BE2C (cell line): ENCODE results near the gene FRMPD4.

Source experiments
- DNase-seq: peaks from one replicate; pipeline ENCODE4 v3.0.0-alpha.2; 2020
- H3K27me3 ChIP-seq: fragments of 250-450 bp; sonication (Bioruptor Pico); 2 replicates; pipeline ENCODE4 v1.5.1; 2020; ENCODE audit warnings: mild to moderate bottlenecking
- H3K36me3 ChIP-seq: fragments of 250-450 bp; sonication (Bioruptor Pico); 2 replicates; pipeline ENCODE4 v1.5.1; 2020; ENCODE audit warnings: mild to moderate bottlenecking
- H3K4me1 ChIP-seq: fragments of 250-450 bp; sonication (Bioruptor Pico); 2 replicates; pipeline ENCODE4 v1.5.1; 2020
- H3K4me3 ChIP-seq: 2 replicates; pipeline ENCODE4 v1.5.1; 2011; ENCODE audit warnings: low read depth, low read length
- H3K9me3 ChIP-seq: fragments of 250-450 bp; sonication (Bioruptor Pico); 2 replicates; pipeline ENCODE4 v1.5.1; 2020
- TF ChIP-seq, protein P1 (sequence below): IDR thresholded peaks from 2 replicates; pipeline ENCODE4 v1.5.1; 2012; ENCODE audit warnings: mild to moderate bottlenecking, low read depth, low read length

The FRMPD4 gene

GRCh38 chrX:12401252-12401651, 263.0 kb downstream of the FRMPD4 start:
- Histone ChIP-seq H3K4me1 (no peaks in the 10 kb centered on the region), H3K4me3 (no peak overlapping the region), H3K27me3 (no peaks in the 10 kb centered on the region), H3K9me3 (no peaks in the 10 kb centered on the region), H3K36me3 (no peaks in the 10 kb centered on the region)
- TF ChIP-seq, protein P1, sequence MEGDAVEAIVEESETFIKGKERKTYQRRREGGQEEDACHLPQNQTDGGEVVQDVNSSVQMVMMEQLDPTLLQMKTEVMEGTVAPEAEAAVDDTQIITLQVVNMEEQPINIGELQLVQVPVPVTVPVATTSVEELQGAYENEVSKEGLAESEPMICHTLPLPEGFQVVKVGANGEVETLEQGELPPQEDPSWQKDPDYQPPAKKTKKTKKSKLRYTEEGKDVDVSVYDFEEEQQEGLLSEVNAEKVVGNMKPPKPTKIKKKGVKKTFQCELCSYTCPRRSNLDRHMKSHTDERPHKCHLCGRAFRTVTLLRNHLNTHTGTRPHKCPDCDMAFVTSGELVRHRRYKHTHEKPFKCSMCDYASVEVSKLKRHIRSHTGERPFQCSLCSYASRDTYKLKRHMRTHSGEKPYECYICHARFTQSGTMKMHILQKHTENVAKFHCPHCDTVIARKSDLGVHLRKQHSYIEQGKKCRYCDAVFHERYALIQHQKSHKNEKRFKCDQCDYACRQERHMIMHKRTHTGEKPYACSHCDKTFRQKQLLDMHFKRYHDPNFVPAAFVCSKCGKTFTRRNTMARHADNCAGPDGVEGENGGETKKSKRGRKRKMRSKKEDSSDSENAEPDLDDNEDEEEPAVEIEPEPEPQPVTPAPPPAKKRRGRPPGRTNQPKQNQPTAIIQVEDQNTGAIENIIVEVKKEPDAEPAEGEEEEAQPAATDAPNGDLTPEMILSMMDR: no peak
- no peak for DNase-seq

DNA sequence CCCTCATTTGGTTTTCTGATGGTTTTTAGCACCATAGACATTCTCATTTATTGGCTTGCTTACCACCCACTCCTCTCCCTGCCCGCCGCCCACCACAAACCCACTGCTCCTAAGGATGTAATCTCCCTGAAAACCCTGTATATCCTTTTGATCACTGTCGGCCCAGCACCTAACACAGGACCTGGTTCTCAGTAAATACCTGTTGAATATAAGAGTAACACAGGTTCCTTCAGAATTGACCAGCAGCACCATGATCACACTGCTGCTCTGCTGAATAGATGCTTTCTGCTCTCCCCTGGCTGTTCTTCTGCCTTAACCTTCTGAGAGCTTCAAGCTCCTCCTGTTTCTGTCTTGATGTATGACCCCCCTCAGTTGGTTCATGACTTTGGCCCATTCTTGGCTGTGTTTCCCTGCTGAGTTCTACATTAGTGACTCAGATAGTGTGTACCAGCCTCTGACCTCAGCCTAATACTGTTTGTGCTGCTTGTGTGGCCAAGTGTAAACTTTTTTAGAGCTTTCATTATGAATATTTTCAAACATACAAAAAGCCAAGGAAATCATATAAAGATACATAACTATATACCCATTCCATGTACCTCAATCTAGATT, 265.3 kb downstream of the FRMPD4 start:
- H3K4me1 ChIP-seq: no peaks in the 10 kb centered on the region
- H3K9me3 ChIP-seq: no peaks in the 10 kb centered on the region
- DNase-seq: no peak

GRCh38 chrX:12405306-12405705, 267.0 kb downstream of the FRMPD4 start:
- TF ChIP-seq, protein P1: no peak
- Histone ChIP-seq H3K36me3 (no peaks in the 10 kb centered on the region), H3K27me3 (no peaks in the 10 kb centered on the region), H3K4me3 (no peak overlapping the region), H3K9me3 (no peaks in the 10 kb centered on the region), H3K4me1 (no peaks in the 10 kb centered on the region)
- no peak for DNase-seq

More for the DNA sequence above, 265.3 kb downstream of the FRMPD4 start:
- Histone ChIP-seq H3K36me3 (no peaks in the 10 kb centered on the region), H3K4me3 (no peak overlapping the region), H3K27me3 (no peaks in the 10 kb centered on the region)
- TF ChIP-seq, protein P1: no peak

DNA sequence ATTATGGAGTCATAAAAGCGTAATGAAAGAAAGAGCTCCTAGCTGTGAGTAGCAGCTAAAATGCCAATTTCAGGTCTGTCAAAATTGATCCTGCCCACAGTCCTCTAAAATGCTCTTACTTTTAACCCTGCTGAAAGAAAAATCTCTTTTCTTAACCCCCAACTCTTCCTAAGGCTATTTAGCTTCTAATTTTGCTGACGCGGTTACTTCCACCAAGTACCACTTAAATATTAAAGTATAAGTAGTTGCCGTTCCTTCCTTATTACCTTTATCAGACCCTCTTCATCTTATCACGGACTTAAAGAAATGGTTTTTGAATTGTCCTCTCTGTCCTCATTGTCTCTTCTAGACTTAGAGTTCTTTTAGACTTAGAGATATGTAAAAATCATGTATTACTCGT, 272.2 kb downstream of the FRMPD4 start:
- no peak for DNase-seq
- no peak overlapping the region for H3K4me3 ChIP-seq
- TF ChIP-seq, protein P1: no peak
- H3K4me1 ChIP-seq: no peaks in the 10 kb centered on the region
- no peaks in the 10 kb centered on the region for H3K9me3 ChIP-seq
- no peaks in the 10 kb centered on the region for H3K36me3 ChIP-seq
- no peaks in the 10 kb centered on the region for H3K27me3 ChIP-seq

DNA sequence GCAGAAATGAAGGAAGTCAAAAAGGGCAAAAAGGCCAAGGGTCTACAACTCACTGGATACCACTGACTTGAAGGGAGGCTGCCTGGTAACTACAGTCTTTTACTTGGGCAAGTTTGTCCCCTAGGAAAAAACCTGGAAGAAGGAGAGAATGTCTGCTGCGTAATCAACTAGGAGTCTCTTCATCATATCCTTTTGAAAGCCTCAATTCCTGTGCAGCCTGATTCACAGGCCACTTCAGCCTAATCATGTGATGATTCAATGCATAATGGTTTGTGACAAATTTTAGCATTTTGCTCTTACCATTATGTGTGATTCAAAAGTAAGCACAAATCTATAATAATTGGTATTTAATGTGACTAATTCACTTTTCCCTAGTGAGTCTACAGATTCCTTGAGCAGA, 273.6 kb downstream of the FRMPD4 start:
- TF ChIP-seq, protein P1: no peak
- no peaks in the 10 kb centered on the region for H3K9me3 ChIP-seq
- no peak overlapping the region for H3K4me3 ChIP-seq
- no peaks in the 10 kb centered on the region for H3K27me3 ChIP-seq
- H3K4me1 ChIP-seq: no peaks in the 10 kb centered on the region
- H3K36me3 ChIP-seq: no peaks in the 10 kb centered on the region
- DNase-seq: no peak

DNA sequence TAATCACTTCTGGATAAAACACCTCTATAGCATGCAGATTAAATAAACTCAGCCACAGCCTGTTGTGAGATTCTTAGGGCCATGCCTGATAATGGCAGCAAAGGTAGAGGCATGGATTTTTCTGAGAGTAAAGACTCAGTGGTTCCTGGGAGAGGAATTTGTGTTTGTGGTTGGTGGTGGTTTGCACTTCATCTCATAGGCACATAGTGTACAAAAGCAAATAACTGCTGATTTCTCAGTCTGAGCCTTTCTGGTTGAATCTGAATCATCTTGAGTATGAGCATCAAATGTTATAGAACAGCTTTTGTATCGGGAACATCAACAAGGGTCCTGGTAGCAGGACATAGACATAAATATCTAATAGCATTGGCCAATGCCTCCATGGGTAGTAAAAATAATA, 274.3 kb downstream of the FRMPD4 start:
- H3K27me3 ChIP-seq: no peaks in the 10 kb centered on the region
- H3K4me1 ChIP-seq: no peaks in the 10 kb centered on the region
- no peak overlapping the region for H3K4me3 ChIP-seq
- no peaks in the 10 kb centered on the region for H3K36me3 ChIP-seq
- DNase-seq: no peak
- TF ChIP-seq, protein P1: no peak
- H3K9me3 ChIP-seq: no peaks in the 10 kb centered on the region
